Neural cell (in vitro differentiated cells): ENCODE data around the gene ATP6AP1.

Experiments used
- CTCF ChIP-seq: fragments of 450-650 bp; IDR thresholded peaks from 2 replicates; pipeline ENCODE4 v1.5.1; 2014; ENCODE audit warnings: antibody characterized with exemption, mild to moderate bottlenecking, moderate library complexity; ENCODE audit not compliant: poor library complexity, severe bottlenecking
- EP300 ChIP-seq: fragments of 450-650 bp; conservative IDR thresholded peaks from 2 replicates; pipeline ENCODE4 v1.6.1; 2014; ENCODE audit warnings: antibody characterized with exemption, mild to moderate bottlenecking, moderate library complexity; ENCODE audit not compliant: poor library complexity, severe bottlenecking
- EZH2 ChIP-seq: fragments of 200-600, 300-800 bp; shearing (Covaris generic), sonication (generic); IDR thresholded peaks from 2 replicates; pipeline ENCODE4 v1.6.1; 2014; ENCODE audit warnings: antibody characterized with exemption, low read length, borderline replicate concordance, mild to moderate bottlenecking; ENCODE audit not compliant: insufficient read depth, poor library complexity, severe bottlenecking
- POLR2AphosphoS5 ChIP-seq: IDR thresholded peaks from 2 replicates; pipeline ENCODE4 v1.6.1; 2012
- RAD21 ChIP-seq: fragments of 450-650 bp; conservative IDR thresholded peaks from 2 replicates; pipeline ENCODE4 v1.6.1; 2014; ENCODE audit warnings: antibody characterized with exemption, mild to moderate bottlenecking, moderate library complexity

GRCh38 chrX:154484255-154485149 lies 56.0 kb downstream of the ATP6AP1 start:
- no peak for TF ChIP-seq POLR2AphosphoS5
- TF ChIP-seq RAD21, result no peak
- no peak for TF ChIP-seq CTCF
- no peak for TF ChIP-seq EZH2
- TF ChIP-seq EP300, result no peak
